Keratinocyte (primary cell): Measurements from ENCODE around the gene METTL25B.

Experiments used
- CTCF ChIP-seq, 3 experiments: IDR thresholded peaks in 1 of 3; conservative IDR thresholded peaks in 1 of 3; optimal IDR thresholded peaks in 1 of 3; 2 replicates in 2 of 3; 3 replicates in 1 of 3; pipeline versions ENCODE3 to v1.5.1; 2011; ENCODE audit warnings: low read length in 3 of 3, mild to moderate bottlenecking in 3 of 3, moderate library complexity in 2 of 3, control low read depth in 1 of 3, inconsistent platforms in 1 of 3; ENCODE audit not compliant: insufficient read depth in 2 of 3; ENCODE audit errors: extremely low read depth in 1 of 3
- EZH2 ChIP-seq: IDR thresholded peaks from one replicate; pipeline ENCODE4 v1.6.1; 2012; ENCODE audit warnings: inconsistent platforms, mild to moderate bottlenecking, low read length, moderate library complexity

DNA sequence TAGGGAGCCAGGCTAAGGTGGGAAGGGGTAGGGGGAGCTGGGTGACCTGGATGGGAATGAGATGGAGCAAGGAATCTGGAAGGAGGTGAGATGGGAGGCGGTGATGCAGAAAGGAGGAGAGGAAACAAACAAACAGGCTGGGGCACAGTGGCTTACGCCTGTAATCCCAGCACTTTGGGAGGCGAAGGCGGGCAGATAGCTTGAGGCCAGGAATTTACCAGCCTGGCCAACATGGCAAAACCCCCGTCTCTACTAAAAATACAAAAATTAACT lies 33.6 kb upstream of the METTL25B start:
- no peak for TF ChIP-seq CTCF (optimal IDR thresholded peaks at IDR 0.05 in 1 of 3, IDR thresholded peaks at IDR 0.05 in 1 of 3, conservative IDR thresholded peaks at IDR 0.05 in 1 of 3; ENCODE audit: extremely low read depth in 1 of 3, insufficient read depth in 2 of 3, low read length in 3 of 3)
- TF ChIP-seq EZH2 = no peak
